HG03469 (cell line): ENCODE results near the gene AKAP13.

Experiments
- ATAC-seq: cut with Tn5 transposase; IDR thresholded peaks from one replicate; pipeline ENCODE4 v1.9.1; 2021; ENCODE audit warnings: mild to moderate bottlenecking, moderate library complexity, moderate number of reproducible peaks; ENCODE audit not compliant: unreplicated experiment

AKAP13 gene

DNA sequence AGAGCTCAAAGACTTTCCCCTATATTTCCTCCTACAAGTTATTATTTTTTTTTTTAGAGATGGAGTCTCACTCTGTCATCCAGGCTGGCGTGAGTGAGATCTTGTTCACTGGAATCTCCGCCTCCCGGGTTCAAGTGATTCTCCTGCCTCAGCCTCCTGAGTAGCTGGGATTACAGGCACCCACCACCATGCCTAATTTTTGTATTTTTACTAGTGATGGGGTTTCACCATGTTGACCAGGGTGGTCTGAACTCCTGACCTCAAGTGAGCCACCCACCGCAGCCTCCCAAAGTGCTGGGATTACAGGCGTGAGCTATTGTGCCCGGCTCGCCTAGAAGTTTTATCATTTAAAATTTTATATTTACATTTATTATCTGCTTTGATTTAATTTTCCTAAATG lies 5.9 kb downstream of the AKAP13 start:
- no peak for ATAC-seq

GRCh38 chr15:85388566-85389305 lies 8.3 kb downstream of the AKAP13 start:
- no peak for ATAC-seq

- ATAC-seq: no peak
Observed at GRCh38 chr15:85389306-85389650, 8.9 kb downstream of the AKAP13 start.

- no peak for ATAC-seq
Observed at GRCh38 chr15:85389772-85390171, 9.4 kb downstream of the AKAP13 start.

DNA sequence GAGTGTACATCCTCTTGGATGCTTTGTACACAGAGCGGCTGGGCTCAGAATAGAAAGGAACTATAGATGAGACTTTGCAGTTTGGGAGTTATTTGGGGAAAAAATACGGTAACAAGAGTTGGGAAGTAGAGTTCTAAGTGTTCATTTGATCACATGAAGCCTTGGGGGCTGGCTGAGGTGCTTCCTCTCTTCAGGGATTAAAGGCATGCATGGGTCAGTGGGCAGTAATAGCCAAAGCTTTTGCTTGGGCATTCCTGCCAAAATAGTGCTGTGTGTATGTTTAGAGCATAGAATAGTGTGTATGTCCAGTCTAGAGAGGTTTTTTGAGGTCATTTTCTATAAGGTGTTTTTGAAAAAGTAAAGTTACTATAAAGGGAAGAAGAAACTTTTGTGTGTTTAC lies 12.8 kb downstream of the AKAP13 start:
- no peak for ATAC-seq

- no peak for ATAC-seq
Observed at GRCh38 chr15:85394554-85395333, 14.3 kb downstream of the AKAP13 start.

DNA sequence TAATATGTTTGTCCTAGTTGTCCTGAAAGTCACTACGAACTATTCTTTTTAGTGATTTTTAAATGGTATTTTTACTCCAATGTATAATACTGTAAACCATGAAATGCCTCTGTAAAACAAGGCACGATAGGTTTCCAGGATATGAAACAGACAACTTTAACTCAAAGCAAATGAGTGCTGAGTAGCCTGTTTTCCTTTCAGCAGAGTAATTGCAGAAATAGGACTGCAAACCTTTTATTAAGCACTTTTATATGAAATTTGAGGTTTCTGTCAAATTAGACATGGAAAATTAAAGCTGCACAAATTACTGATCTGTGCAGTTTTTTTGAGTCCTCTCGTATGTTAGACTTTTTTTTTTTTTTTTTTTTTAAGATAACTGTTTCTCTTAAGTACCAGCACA lies 16.2 kb downstream of the AKAP13 start:
- no peak for ATAC-seq

DNA sequence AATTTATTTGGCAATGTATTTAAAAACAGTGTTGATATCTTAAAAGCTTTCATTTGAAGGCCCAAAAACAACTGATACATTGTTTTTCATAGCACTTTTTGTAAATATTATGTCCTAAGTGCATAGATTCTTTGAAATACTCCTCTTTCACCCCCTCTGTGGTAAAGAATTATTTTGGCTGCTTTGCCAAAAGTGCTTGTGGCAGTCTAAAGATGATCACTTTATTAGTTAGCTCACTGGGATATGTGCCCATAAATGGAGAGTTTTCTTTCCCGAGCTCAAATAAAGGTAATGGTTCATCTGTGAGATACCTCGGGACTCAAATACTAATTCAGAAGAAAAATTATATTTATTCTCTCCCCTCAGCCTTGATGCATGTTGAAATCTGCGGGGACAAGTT lies 16.7 kb downstream of the AKAP13 start:
- no peak for ATAC-seq

DNA sequence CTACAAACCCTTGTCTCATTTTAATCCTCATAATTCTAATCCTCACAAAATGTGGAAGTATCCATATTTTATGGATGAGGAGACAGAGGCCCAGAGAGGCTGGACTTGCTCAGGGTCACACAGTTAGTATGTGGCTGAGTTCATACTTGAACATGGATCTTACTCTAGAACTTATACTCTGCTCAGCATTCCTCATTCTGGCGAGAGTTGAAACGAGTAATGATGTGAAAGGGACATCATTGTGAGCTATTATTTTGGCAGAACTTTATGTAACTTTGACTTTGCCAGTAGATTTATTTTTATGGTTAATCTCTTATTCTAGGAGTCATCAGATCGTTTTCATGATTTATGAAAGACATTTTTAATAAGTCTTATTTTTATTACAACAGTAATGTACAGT lies 17.5 kb downstream of the AKAP13 start:
- ATAC-seq: no peak

DNA sequence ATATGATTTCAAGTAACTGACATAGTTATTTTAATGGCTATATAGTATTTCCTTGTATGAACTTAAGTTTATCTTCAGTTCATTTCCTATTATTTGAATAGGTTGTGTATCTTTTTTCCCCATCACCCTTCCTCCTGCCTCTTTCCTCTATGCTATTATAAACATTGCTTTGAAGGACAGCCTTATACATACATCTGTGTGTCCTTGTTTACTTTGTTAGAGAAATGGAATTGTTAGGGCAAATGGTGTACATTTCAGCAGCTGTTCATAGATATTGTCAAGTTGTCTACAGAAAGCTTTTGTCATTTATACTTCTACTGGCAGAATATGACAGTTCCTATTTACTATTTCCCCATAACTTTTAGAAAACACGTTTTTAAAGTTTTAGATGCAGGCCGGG lies 18.4 kb downstream of the AKAP13 start:
- no peak for ATAC-seq

GRCh38 chr15:85399627-85400026 lies 19.2 kb downstream of the AKAP13 start:
- no peak for ATAC-seq

GRCh38 chr15:85400606-85401005 lies 20.2 kb downstream of the AKAP13 start:
- no peak for ATAC-seq

DNA sequence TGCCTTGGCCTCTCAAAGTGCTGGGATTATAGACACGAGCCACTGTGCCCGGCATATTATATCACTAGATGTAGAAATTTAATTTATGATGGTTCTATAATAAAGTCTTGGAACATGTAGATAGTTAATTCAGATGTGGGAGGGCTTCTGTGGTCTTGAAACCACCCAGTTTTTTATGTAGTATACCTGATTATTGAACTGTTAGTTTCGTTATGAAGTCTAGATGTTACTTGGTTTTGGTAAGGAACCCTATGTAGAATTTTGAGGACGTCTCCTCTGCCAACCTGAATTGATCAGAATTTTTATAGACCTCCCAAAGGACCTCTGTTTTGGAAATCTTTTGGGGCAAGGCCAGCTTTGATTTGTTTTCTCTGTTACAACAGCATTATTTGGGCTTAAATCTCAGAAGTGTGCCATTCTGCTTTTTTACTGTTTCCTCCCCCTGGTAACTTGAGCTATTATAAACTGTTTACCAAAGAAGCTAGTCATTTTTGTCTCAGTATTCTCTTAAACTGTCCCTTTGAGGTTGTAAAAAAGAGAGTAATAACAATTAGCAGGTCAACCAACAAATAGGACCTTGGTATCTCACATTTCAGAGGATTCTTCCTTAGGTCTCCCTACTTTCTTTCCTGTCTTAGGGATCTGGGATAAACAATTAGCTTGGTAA lies 20.8 kb downstream of the AKAP13 start:
- ATAC-seq: no peak

GRCh38 chr15:85402195-85402881 lies 21.9 kb downstream of the AKAP13 start:
- ATAC-seq: no peak

DNA sequence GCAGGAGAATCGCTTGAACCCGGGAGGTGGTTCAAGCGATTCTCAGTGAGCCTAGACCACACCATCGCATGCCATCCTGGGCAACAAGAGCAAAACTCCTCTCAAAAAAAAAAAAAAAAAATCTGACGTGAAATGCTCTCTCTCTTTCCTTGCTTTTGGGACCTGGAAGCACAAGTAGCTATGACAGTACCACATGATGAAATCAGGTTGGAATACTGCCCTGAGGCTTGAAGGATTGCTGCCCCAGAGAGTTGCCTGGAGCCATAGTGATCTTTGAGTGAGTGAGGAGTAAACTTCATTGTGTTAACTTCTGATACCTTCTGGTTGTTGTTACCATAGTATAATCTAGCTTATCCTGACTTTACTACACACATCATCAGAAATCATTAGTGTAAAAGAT lies 23.3 kb downstream of the AKAP13 start:
- no peak for ATAC-seq

- ATAC-seq: no peak
Observed at GRCh38 chr15:85404176-85404917, 23.9 kb downstream of the AKAP13 start.

DNA sequence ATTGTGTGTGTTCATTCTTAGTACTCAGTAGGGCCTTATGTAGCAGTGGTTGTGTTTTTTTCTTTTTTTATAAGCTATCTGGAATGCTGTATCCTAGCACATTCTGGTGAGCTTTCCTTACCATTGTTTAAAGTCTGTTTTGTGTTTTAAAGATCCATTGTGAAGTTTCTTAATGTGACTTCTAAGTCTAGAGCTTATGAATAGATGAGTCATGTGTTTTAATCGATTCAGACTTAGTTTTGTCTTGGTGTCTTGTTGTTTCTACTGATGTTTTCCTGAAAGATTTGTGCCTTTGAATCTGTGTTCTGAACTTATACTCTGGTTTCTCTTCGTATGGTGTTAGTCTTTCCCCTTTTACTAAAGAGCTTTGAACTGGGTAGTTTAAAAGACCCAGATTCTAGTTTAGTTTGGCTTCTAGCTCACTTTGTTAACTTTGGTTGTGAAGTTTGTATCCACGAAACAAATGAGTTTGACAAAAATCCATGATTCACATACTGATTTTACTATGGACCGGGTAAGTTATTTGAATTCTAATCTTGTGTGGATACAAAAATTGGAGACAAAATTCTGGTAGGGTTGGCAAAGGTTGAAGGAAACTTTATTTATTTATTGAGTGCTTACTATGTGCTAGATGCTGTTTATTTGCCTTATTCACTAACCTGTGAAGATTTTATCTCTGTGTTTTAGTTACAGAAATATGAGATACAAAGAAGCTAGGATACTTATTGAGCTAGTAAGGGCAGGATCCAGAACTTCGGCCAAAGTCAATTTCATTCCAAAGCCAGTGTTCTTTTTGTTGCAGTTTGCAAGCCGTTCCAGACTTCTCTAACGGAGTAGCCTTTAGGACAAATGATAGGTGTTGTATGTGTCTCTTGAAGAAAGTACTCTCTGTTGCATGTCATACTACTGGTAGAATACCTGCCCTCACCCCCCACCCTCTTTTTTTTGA lies 24.8 kb downstream of the AKAP13 start:
- ATAC-seq: no peak

- no peak for ATAC-seq
Observed at GRCh38 chr15:85406916-85407315, 26.5 kb downstream of the AKAP13 start.

DNA sequence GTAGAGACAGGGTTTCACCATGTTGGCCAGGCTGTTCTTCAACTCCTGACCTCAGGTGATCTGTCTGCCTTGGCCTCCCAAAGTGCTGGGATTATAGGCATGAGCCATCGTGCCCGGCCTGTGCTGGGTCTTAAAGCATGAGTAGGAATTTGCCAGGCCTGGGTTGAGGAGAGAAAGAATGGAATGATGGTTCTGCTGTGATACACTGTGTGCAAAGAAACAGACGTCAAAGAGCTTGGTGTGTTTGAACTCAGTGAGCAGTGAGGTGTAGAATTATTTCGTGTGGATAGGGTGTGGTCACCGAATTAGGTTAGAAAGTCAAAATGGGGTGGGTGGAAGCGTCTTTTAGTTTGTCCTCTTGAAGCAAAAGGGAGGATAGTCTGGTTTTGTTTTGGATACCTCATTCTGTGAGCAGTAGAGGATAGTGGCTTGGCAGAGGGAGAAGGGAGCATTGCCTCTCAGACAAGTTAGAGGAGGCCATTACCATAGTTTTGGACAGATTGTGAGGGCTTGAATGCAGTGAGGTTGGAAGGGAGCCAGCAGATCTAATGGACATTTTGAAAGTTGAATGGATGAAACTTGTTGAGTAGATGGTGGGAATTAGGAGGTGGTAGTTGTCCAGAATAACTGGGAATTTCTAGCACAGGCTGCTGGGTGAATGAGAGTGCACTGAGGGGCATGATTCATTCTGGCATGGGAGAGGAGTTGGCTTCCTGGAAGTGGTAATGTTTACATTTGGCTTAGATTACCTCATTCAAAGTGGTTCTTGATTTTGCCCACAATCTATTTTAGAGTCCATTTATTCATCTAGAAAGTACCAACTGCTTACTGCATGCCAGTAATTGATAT lies 27.2 kb downstream of the AKAP13 start:
- ATAC-seq: no peak
